ENCODE measurements around the gene RAB15. TPM values are rescaled to one million over a fixed set of nuclear protein-coding genes. Genes with fewer than 3 reads are reported as not detected.

The RAB15 gene
- total and polyA plus RNA-seq, 12 donors = 0.95 to 8.9 (median 3.7) TPM

DNA sequence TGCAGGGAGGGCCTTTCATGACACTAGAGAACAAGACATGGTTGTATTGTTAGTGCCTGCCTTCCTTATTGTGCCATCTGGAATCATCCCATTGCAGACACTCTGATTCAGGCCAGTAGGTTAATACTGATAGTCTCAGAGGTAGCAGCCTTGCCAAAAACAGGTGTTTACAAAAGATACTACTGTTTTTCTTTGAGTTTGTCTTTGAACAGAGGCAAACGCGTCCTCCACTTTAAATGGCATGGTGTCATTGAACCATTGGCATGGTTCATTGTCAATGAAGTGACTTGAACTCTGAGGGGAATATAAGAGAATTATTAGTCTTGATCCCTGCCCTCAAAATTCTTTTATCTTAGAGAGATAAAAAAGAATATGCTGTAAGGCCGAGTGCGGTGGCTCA lies 18.8 kb upstream of the RAB15 start:
- Histone ChIP-seq H3K27ac (no peak overlapping the region), H3K27me3 (no peaks in the 10 kb centered on the region), H3K4me1 (replicated peaks in 1 of 2) (peaks cover 7 to 28% of the 10 kb centered on the region in 2 donors), H3K4me3 (no peak overlapping the region), H3K36me3 (replicated peaks in 1 of 2) (no peaks in the 10 kb centered on the region), H3K9me3 (replicated peaks in 1 of 3) (no peaks in the 10 kb centered on the region)
- 77 to 85% (median 80%) methylated on average over 4 of the region's 4 CpGs for WGBS, 4 donors
- intact Hi-C loops (cut with DNase I) = no loop called here
- no peak for DNase-seq
- TF ChIP-seq POLR2A (IDR thresholded peaks at IDR 0.05) = no peak
- TF ChIP-seq CTCF (IDR thresholded peaks at IDR 0.05) = no peak

GRCh38 chr14:64990296-64990695 lies 18.2 kb upstream of the RAB15 start:
- H3K9me3 ChIP-seq (replicated peaks in 1 of 3) = no peaks in the 10 kb centered on the region
- WGBS, 4 donors = 65 to 96% (median 75%) methylated on average over 3 of the region's 3 CpGs
- no peak overlapping the region for H3K4me3 ChIP-seq
- no peak for DNase-seq
- H3K4me1 ChIP-seq (replicated peaks in 1 of 2) = peaks cover 7 to 29% of the 10 kb centered on the region in 2 donors
- intact Hi-C loops (cut with DNase I) = no loop called here
- H3K36me3 ChIP-seq (replicated peaks in 1 of 2) = no peaks in the 10 kb centered on the region
- H3K27ac ChIP-seq = no peak overlapping the region
- H3K27me3 ChIP-seq = no peaks in the 10 kb centered on the region
- TF ChIP-seq CTCF (IDR thresholded peaks at IDR 0.05) (no peak), POLR2A (IDR thresholded peaks at IDR 0.05) (no peak)

DNA sequence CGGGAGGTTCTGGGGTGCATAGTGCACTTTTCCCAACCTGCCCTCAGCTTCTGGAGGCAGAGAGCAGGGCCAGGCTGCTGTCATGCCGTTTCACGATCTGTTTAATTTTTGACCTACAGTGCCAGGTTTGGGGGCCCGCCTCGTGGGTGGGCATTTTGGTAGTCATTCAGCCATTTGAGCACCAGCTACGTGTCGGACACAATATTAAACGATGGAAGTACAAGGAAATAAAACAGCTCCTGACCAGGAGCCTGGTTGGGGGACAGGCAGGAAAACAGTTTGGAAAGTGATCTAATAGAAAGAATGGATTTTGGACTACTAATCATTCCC lies 15.3 kb upstream of the RAB15 start:
- Histone ChIP-seq H3K27me3 (no peaks in the 10 kb centered on the region), H3K4me1 (replicated peaks in 1 of 2) (peaks cover 7 to 26% of the 10 kb centered on the region in 2 donors), H3K4me3 (peak overlapping the region; percentile 52 to 85 (median 67)), H3K9me3 (replicated peaks in 1 of 3) (no peaks in the 10 kb centered on the region), H3K27ac (peak overlapping the region; percentile 73 to 94 (median 89)), H3K36me3 (replicated peaks in 1 of 2) (no peaks in the 10 kb centered on the region)
- DNase-seq = no peak
- intact Hi-C loops (cut with DNase I) = loop anchor here (5.0 kb wide), 1 partner anchor 35 kb away; no protein-coding TSS in a partner anchor
- 0 to 4% (median 1%) methylated on average over 4 to 8 of the region's 8 CpGs for WGBS, 4 donors
- TF ChIP-seq POLR2A (IDR thresholded peaks at IDR 0.05) = no peak
- TF ChIP-seq CTCF (IDR thresholded peaks at IDR 0.05) = no peak

GRCh38 chr14:64986648-64987437 lies 14.7 kb upstream of the RAB15 start, which contains the start of gene FNTB:
FNTB (plus strand) TSS chr14:64986895; CDS start chr14:64986954, 59 bp downstream.
- Histone ChIP-seq H3K36me3 (replicated peaks in 1 of 2) (no peaks in the 10 kb centered on the region), H3K27me3 (no peaks in the 10 kb centered on the region), H3K9me3 (replicated peaks in 1 of 3) (no peaks in the 10 kb centered on the region), H3K4me1 (replicated peaks in 1 of 2) (peaks cover 7 to 22% of the 10 kb centered on the region in 2 donors), H3K27ac (peak within 1 kb of the TSS; percentile 73 to 94 (median 89)), H3K4me3 (peak within 1 kb of the TSS; percentile 52 to 85 (median 67))
- DNase-seq = peak; percentile 96 to 98 (median 96)
- intact Hi-C loops (cut with DNase I) = loop anchor here (5.0 kb wide), 1 partner anchor 35 kb away; no protein-coding TSS in a partner anchor
- peak in 1 of 2 donors; percentile 67 for TF ChIP-seq POLR2A (IDR thresholded peaks at IDR 0.05)
- peak; percentile 35 to 93 (median 80) for TF ChIP-seq CTCF (IDR thresholded peaks at IDR 0.05)
- 0 to 1% (median 0%) methylated on average over 23 to 65 of the region's 65 CpGs for WGBS, 4 donors
